ELF-1 (cell line): ENCODE results near the gene EMILIN2.
"Not testable (repeated sequence)": the region's sequence is repeated elsewhere in the genome, so short reads cannot be mapped to it uniquely, and the experiment has no call there.

ENCODE experiments used
- DNase-seq: peaks from one replicate; pipeline ENCODE4 v3.0.0-alpha.2; 2016; ENCODE audit warnings: low read depth, low spot score

Gene EMILIN2

DNA sequence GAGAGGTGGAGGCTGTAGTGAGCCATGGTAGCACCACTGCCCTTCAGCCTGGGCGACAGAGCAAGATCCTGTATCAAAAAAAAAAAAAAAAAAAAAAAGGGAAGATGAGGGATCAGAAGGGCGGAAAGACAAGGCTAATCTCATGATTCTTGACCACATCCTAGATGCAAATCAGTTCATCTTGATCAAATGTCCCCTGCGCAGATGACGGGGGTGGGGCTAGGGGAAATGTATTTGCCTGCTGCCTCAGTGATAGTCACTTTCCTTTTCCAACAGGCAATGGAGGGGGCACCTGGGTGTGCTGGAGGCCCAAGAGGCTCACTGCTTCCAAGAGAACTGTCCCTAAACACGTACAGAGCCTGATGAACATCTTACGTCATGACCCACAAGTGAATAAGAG, 3.7 kb upstream of the EMILIN2 start:
- no peak for DNase-seq

DNA sequence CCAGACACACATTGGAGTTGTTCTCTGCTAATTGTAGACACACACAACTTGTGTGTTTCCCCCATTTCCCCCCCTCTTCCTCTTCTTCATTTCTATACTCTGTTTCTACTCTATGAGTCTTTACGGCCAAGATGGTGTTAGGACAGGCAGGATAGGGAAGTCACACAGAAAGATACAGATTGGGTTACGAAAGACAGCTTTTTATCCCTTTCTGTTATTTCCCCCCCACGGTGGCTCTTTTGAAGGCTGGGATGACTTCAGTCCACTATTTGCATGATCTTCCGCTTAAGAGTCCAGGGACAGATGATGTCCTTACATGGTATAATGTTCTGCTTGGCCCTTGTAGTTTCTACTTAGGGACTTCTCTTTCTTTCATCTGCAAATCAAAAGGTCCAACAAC, 1.6 kb upstream of the EMILIN2 start:
- DNase-seq: no peak

DNA sequence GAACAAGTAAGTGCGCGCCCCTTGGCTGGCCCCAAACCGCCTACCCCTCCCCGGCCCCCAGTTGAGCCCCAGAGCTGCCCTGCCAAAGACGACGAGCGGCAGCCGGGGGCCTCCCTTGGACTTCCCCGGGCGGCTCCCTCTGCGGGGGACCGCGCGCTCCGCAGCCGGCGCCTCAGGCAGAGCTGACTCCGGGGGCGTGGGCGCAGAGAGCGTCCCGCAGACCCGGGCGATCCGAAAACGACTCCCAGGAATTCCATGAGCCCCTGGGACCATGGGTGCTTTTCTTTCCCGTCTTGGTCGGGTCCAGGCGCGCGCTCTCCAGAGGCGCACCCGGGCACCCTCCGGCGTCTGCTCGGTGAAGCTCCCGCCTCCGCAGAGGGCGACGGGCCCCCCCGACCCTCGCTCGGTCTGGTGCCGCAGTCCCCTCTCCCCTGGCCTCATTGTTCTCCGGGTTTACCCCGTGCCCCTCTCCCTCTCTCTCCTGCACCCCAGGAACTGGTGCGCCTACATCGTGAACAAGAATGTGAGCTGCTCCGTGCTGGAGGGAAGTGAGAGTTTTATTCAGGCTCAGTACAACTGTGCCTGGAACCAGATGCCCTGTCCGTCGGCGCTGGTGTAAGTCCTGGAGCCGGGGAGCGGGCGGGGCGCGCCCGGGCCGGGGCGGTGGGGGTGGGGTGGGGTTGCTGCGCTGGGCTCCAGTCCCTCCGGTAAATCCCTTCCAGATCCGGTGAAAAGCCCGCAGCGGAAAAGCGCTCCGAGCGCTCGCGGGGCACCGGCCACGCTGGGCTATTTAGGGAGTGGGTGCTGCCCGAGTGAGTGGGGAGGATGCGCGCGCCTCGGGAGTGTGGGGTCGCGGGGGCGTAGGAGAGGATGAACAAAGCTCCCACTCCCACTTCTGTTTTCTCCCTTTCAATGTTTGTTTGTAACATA, 776 bp downstream of the EMILIN2 start:
- peak; percentile 64 for DNase-seq

DNA sequence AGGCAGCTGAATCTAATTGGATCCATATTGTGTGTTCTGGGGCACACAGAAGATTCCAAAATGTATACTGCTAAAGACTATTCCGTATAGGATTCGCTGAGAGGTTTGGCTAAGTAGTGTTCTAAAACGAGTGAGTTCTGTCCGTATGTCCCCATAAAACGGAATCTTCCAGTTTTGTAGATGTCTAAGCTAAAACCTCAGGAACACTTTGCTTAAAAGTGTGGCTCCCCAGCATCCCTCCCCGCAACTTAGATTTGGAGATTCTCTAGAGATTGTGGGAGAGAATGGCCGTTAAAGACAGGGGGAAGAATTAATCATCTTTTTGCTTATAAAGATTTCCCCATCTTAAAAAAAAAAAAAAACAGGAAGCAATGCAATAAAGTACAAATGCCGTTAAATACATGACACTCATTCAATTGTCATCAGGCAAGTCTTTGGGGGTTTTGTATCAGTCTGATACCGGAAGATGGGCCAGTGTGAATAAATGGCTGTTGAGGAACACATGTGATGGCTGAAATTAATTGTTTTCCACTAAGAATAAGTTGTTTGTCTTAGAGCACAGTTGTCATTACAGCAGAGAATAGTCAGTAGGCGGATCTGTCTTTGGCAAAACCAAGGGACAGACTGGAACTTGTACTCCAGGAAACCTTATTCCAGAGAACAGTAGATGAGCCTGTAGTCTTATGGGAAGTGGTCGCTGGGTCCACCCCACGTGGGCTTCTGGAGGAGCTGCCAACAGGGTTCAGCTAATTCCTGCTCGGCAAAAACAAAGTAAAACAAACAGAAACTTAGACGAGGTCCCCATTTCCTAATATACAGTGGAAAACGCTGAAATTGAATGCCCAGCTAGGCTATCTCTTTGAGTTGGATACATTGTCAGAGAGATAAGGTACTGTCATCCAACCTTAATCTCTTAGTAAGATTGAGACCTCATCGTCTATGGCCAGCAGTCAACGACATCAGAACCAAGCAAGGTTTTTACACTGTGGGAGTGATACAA, 1.7 kb downstream of the EMILIN2 start:
- no peak for DNase-seq

DNA sequence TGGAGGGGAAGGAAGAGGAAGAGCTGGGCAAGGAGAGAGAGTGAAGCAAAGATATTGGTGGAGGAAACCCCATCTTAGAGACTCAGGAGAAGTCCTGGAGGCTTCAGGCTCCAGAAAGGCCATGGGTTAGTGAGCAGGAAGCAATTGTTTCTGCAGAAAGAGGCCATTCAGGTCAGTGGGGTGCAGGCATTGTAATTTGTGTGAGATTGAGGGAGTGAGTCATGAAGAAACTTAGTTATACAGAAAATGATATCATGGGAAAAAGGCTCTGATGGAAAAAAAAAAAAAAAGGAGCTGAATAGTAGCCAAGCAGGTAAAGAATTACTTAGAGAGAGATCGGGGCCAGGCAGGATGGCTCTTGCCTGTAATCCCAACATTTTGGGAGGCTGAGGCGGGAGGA, 4.0 kb downstream of the EMILIN2 start:
- no peak for DNase-seq

DNA sequence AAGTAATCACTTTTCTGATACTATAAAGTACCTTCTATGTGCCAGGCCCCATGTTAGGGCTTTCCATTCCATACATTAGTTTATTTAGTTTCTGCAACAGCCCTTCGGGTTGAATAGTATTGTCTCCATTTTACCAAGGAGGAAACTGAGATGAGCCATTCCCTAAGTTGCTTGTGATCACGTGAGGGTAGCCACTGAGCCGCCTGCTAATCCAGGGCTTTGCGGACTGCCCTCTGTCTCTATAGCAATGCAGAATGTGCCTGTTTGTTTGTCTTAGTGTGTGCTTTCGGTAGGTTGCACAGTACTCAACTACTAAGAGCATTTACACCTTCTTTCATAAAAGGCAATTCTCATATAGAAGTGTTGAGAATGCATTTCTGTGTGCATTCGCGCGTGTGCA, 5.0 kb downstream of the EMILIN2 start:
- peak; percentile 43 for DNase-seq

DNA sequence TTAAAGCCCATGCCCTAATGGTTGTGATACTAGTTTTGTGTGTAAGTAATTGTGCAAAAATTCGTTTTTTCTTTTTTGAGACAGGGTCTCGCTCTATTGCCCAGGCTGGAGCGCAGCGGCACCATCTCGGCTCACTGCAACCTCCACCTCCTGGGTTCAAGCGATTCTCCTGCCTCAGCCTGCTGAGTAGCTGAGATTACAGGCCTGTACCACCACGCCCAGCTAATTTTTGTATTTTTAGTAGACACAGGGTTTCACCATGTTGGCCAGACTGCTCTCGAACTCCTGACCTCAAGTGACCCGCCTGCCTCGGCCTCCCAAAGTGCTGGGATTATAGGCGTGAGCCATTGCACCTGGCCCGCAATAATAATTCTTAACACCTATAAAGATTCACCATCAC, 5.7 kb downstream of the EMILIN2 start:
- not testable (repeated sequence) for DNase-seq

DNA sequence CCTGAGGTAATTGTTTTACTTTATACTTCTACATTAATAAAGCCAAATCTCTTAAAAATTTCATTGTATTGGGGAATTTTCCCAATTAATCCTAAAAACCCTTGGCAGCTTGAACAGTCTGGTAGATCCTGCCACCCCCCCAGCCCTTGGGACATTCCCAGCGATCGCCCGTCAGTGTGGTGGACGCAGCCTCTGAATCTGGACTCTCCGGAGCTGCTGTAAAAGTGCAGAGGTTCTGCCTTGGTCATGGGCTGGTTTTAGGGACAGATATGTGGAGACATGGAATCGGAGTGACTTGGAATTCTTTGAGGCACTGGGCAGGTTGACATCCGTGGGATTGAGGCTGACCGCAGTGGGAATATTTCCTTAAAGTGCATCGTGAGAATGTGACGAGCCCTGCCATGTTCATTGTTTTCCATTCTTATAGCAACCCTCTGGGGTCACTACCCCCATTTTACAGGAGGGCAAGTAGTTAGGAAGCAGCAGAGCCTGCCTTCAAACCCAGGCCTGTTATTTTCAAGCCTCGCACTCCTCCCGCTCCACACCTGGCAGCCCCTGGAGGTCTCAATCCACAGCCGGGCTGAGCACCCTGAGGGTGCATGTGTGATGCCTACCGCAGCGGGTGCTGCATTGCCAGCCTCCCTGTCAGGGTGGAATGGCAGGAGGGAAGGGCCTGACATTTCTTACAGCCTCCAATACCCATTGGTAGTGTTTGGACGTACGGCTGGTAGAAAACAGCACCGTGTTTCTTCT, 6.5 kb downstream of the EMILIN2 start:
- DNase-seq: peak; percentile 17

DNA sequence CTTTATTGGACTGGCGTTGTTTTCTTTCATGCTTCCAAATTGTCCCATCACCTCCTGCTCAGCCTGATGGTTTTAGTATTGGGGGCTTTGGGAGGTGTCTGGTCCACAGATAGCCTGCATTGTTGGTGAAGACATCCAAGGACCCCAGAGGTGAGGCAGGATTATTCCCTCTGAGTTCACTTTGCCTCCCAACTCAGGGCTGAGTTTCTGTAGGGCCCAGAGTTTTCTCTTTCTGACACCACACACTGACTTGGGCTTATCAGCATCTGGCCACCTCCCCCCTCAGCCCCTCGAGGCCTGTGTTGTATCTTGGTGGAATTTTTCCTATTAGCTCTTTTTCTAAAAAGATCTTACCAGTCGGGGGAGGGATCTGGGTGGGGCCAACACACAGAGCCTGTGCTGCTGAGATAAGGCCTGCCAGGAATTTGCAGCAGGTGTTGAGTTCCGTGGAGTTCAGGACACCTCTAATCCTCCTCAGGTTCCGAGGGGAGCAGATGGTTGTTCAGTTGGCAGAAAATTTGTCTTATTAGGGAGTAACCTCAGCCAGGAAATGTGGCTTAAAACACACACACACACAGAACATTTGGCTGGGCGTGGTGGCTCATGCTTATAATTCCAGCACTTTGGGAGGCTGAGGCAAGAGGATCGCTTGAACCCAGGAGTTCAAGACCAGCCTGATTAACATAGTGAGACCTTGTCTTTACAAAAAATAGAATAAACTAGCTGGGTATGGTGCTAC, 7.3 kb downstream of the EMILIN2 start:
- DNase-seq: peak; percentile 77

DNA sequence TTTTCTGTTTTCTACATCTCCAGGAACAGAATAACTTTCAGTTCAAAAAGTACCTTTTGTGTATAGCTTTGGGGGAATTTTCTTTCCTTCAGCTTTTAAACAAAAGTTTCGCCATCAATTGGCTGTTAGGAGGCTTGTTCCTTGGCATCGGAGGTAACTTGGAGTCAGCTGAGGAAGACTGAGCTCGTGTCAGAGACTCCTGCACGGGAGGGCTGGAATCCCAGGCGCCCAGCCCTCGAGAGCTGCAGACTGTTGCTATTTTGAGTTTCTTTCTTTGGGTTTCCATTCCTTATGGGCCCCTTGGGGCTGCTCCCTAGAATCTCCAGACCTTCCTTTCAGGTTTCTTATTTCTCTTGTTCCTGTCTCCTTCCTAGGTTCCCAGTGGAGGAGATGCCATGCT, 8.1 kb downstream of the EMILIN2 start:
- DNase-seq: peak; percentile 18

DNA sequence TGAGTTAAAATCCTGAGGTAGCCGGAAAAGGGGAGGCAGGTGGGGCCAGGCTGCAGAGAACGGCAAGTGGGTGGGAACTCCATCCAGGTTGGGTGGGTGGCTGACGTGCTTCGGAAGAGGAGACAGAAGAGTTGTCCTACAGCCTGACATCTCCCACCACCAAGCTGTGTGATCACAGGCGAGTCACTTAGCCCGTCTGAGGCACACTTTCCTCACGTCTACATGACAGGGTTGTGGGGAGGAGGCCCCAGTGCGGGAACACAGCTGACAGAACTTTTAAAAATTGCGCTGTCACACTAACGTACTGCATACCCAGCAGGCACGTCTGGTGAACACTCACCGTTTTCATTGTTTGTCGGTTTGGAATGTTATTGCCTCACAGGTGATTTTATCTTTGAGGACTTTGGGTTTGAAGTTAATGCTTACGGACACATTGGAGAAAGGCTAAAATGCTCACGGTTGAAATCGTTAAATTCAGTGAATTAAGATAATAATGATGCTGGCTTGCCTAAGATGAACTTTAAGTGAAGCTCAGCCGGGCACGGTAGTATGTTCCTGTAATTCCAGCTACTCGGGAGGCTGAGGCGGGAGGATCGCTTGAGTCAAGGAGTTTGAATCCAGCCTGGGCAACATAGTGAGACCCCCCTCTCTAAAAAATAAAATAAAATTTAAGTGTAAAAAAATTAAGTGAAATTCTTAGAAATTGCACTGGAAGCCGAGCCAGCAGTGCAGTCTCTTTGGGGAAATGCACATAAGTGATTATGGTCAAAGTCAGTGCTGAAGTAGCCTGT, 8.9 kb downstream of the EMILIN2 start:
- peak; percentile 46 for DNase-seq

DNA sequence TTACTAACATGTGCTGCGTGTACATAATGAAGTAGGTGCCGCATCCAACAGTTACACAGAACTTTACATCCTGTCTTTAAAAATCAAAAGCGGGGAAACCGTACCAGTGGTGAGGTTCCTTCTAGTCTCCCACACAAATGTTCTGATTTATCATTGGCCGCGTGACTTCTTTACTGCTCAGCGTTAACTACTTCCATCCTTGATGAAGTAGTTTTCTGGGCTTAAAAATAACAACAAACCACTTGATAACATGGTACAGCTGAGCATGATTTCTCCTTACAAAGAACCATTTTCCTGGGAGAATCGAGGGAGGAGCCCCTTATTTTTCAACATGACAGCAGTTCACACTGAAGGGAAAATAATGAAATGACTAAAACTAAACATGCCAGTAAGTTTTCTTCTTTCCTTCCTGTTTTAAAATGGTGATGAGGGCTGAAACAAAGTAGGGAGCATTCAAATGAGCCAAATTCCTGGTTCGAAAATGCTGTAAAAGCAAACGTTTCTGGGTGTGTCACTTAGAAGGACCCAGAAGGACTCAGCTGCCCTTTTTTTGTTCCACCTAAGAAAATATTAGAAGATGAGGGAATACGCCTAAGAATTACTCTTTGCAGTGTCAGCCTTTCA, 9.9 kb downstream of the EMILIN2 start:
- no peak for DNase-seq

DNA sequence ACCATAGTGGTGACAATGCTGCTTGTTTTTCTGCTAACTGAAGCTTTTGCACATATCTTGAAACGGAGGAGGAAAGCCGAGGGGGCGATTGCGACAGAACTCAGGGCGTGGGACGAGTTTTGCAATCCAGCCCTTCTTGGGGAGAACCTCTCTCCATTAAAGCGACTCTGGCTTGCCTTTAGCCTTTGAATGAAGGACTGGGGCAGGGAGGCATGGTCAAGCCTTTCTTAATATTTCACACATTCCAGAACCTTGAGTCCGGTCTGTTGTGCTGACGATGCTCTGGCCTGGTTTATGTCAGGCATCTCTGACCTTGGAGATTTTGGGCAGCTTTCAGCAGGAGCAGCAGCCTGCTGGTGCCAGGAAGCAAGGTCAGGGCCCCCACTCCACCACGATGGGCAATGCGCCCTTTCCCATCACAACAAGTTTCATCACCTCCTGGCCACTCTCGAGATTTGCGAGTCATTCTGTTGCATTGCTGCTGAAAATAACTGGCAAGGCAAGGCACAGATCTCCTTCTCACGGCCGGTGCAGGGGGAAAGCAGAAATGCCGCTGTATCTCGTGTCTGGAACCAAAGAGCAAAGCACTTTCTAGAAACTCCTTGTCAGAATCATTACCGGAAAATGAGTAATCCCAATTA, 10.8 kb downstream of the EMILIN2 start:
- DNase-seq: peak; percentile 69

DNA sequence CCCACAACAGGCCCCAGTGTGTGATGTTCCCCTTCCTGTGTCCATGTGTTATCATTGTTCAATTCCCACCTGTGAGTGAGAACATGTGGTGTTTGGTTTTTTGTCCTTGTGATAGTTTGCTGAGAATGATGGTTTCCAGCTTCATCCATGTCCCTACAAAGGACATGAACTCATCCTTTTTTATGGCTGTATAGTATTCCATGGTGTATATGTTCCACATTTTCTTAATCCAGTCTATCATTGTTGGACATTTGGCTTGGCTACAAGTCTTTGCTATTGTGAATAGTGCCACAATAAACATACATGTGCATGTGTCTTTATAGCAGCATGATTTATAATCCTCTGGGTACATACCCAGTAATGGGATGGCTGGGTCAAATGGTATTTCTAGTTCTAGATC, 13.6 kb downstream of the EMILIN2 start:
- not testable (repeated sequence) for DNase-seq

DNA sequence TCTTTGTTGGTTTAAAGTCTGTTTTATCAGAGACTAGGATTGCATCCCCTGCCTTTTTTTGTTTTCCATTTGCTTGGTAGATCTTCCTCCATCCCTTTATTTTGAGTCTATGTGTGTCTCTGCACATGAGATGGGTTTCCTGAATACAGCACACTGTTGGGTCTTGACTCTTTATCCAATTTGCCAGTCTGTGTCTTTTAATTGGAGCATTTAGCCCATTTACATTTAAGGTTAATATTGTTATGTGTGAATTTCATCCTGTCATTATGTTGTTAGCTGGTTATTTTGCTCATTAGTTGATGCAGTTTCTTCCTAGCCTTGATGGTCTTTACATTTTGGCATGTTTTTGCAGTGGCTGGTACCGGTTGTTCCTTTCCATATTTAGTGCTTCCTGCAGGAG, 17.2 kb downstream of the EMILIN2 start:
- not testable (repeated sequence) for DNase-seq

DNA sequence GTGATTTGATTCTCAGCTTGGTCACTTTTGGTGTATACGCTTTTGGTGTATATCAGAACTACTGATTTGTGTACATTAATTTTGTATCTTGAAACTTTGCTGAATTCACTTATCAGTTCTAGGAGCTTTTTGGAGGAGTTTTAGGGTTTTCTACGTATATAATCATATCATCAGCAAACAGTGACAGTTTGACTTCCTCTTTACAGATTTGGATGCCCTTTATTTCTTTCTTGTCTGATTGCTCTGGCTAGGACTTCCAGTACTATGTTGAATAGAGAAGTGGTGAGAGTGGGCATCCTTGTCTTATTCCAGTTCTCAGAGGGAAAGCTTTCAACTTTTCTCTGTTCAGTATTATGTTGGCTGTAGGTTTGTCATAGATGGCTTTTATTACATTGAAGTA, 19.7 kb downstream of the EMILIN2 start:
- DNase-seq: not testable (repeated sequence)

DNA sequence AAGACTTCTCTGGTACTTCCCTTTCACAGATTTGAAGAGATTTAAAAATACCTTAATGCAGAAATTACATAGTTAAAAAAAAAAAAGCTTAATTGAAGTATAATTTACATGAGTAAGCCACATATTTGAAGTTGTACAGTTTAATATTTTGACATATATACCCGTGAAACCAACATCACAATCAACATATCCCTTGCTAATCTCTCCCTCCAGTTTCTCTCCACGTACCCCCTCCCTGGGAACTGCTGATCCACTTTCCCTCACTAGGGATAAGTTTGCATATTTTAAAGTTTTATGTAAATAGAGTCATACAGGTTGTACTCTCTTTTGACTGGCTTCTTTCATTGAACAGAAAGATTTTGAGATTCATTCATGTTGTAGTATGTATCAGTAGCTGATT, 22.4 kb downstream of the EMILIN2 start:
- no peak for DNase-seq

DNA sequence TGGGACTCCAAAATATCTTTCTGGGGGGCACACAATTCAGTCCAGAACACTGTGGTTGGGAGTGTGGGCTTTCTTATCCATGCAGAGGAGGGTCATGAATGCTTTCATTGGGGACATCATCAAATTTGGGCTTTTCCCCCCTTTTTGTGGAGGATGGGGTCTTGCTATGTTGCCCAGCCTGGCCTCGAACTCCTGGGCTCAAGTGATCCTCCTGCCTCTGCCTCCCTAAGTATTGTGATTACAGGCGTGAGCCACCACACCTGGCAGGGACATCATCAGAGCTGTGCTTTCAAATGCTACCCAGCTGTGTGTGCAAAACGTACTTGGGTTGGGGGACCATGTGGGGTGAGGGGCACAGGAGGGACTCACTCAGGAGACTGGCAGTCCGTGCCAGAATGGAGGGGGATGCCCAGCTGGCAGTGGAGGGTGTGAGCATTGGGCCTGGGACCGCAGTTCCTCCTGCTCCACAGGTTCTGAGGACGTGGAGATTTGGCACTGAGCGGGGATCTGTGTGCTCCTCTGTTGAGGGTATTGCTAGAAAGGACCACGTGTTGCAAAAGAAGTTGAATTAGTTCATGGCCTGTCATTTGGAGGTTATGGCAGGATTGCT, 24.4 kb downstream of the EMILIN2 start:
- DNase-seq: no peak

DNA sequence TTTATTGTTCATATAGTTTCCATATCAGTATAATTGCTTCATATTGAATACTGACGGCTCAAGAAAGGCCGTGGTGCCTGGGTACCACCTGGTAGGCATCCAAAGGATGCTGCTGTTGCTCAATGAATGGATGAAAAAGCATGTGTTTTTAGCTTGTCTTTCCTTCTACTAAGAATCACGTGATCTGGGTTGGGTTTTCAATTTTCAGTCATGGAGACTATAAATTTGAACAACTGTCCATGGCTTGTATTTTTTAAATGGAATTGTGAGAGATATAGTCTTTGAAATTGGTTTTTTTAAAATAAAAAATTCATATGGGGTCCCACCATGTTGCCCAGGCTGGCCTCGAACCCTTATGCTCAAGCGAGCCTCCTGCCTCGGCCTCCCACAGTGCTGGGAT, 25.3 kb downstream of the EMILIN2 start:
- no peak for DNase-seq
